Nephron progenitor cell (in vitro differentiated cells): ENCODE data around the gene NDUFS2.
A peak's percentile ranks its signal among the peaks of the same experiment; 100 is the strongest.

Source experiments
- DNase-seq: peaks from one replicate; pipeline ENCODE4 v3.0.0; 2021
- H3K27ac Mint-ChIP-seq: 2 replicates; pipeline ENCODE4 v1.8.0; 2021; ENCODE audit warnings: mild to moderate bottlenecking, moderate library complexity, mixed read lengths
- H3K27me3 Mint-ChIP-seq: 2 replicates; pipeline ENCODE4 v1.8.0; 2021; ENCODE audit warnings: mild to moderate bottlenecking, low read depth, mixed read lengths; ENCODE audit not compliant: poor library complexity
- H3K36me3 Mint-ChIP-seq: 2 replicates; pipeline ENCODE4 v1.8.0; 2021; ENCODE audit warnings: low read depth, mixed read lengths
- H3K4me1 Mint-ChIP-seq: 2 replicates; pipeline ENCODE4 v1.8.0; 2021; ENCODE audit warnings: mixed read lengths
- H3K4me3 Mint-ChIP-seq: 2 replicates; pipeline ENCODE4 v1.8.0; 2021; ENCODE audit warnings: mild to moderate bottlenecking, moderate library complexity, mixed read lengths
- H3K9me3 Mint-ChIP-seq: 2 replicates; pipeline ENCODE4 v1.8.0; 2021; ENCODE audit warnings: mild to moderate bottlenecking, moderate library complexity, mixed read lengths
- TF ChIP-seq, protein P1 (sequence below): fragments of 200-600 bp; sonication (generic); IDR thresholded peaks from 2 replicates; pipeline ENCODE4 v1.5.0; 2021; ENCODE audit warnings: antibody characterized with exemption

The NDUFS2 gene

DNA sequence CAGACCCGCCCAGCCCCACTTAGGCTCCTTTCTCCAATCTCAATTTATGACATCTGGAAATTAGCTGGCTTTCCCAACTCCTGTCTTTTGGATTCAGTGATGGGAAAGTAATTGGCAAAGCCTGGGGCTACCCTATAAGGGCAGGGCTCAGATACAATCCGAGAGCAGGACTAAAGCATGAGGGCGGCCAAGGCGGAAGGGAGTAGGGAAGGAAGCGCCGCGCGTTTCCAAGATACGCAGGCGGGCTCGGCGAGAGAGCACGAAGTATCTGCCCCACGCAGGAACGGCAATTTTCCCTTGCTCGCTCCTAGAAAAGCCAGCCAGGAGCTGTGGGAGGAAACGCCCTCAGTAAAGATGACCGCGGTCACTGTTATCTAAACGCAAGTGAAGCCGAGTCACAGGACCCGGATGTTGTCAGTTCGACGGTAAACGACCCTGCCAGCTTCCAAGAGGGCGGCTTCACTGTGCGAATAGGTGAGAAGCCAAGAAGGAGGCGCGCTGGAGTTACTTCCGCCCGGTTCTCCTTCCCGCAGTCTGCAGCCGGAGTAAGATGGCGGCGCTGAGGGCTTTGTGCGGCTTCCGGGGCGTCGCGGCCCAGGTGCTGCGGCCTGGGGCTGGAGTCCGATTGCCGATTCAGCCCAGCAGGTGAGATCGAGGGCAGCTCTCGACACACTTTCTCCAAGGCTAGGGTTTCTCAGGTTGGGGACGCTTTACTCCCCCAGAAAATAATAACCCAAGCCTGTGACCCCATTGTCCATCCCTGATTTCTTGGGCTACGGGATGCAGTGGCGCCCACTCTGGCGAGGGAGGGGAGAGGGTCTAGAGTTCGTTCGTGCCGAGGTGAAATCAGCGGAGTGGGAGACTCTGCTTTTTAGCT is at the start of gene NDUFS2:
NDUFS2 (plus strand) TSS at position 532 of the 877 bp plus-strand sequence; CDS start at position 551, 19 bp downstream.
- Mint-ChIP-seq H3K4me3 (peak within 1 kb of the TSS; percentile 91), H3K27me3 (peaks cover 3% of the 10 kb centered on the region), H3K9me3 (no peaks in the 10 kb centered on the region), H3K4me1 (peaks cover 74% of the 10 kb centered on the region), H3K27ac (peak within 1 kb of the TSS; percentile 97), H3K36me3 (peaks cover 30% of the 10 kb centered on the region)
- DNase-seq = peak; percentile 92
- TF ChIP-seq, protein P1, sequence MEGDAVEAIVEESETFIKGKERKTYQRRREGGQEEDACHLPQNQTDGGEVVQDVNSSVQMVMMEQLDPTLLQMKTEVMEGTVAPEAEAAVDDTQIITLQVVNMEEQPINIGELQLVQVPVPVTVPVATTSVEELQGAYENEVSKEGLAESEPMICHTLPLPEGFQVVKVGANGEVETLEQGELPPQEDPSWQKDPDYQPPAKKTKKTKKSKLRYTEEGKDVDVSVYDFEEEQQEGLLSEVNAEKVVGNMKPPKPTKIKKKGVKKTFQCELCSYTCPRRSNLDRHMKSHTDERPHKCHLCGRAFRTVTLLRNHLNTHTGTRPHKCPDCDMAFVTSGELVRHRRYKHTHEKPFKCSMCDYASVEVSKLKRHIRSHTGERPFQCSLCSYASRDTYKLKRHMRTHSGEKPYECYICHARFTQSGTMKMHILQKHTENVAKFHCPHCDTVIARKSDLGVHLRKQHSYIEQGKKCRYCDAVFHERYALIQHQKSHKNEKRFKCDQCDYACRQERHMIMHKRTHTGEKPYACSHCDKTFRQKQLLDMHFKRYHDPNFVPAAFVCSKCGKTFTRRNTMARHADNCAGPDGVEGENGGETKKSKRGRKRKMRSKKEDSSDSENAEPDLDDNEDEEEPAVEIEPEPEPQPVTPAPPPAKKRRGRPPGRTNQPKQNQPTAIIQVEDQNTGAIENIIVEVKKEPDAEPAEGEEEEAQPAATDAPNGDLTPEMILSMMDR = peak; percentile 10

DNA sequence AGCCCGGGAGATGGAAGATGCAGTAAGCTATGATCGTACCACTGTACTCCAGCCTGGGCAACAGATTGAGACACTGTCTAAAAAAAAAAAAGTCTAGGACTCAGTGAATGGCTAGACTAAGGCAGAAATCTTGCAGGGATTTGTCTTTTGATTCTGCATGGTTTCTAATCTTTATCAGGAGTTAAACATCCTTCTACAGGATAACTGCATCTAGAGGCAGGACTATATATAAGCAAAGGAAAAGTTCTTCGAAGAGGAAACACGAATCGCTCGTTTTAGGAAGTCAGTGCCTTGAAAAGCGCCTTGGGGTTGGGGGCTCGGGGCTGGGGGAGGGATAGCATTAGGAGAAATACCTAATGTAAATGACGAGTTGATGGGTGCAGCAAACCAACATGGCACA is 49.0 kb upstream of the NDUFS2 start:
- TF ChIP-seq, protein P1 = no peak
- Mint-ChIP-seq H3K27ac (no peak overlapping the region), H3K4me3 (peak overlapping the region; percentile 100), H3K36me3 (peaks cover 31% of the 10 kb centered on the region), H3K27me3 (no peaks in the 10 kb centered on the region), H3K4me1 (peaks cover 41% of the 10 kb centered on the region), H3K9me3 (no peaks in the 10 kb centered on the region)
- DNase-seq = no peak

DNA sequence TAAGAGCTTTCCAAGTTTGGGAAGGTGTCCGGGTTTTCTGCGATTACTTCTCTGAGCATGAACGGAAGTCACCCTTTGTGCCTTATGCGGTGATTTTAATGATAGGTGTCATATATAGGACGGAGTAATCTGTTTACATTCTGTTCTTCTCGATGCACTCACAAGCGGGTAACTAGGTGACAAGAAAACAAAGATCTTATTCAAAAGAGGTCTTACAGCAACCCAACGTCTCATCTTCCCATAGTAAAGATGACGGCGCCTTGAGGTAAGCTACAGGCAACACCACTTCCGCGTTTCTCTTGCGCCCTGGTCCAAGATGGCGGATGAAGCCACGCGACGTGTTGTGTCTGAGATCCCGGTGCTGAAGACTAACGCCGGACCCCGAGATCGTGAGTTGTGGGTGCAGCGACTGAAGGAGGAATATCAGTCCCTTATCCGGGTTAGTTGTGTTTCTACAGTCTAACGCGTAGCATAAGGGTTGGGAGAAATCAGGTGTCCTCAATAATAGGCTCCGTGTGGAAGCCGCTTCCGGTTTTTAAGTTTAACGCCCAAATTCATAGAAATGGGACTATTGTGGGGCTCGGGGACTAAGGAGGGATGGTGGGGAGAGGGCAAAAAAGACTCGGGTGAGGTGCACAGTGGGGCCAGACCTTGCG is 48.4 kb upstream of the NDUFS2 start, which contains the start of gene UFC1:
UFC1 (plus strand) TSS at position 297 of the 656 bp plus-strand sequence; CDS start at position 317, 20 bp downstream.
- DNase-seq = peak; percentile 66
- peaks cover 47% of the 10 kb centered on the region for H3K4me1 Mint-ChIP-seq

DNA sequence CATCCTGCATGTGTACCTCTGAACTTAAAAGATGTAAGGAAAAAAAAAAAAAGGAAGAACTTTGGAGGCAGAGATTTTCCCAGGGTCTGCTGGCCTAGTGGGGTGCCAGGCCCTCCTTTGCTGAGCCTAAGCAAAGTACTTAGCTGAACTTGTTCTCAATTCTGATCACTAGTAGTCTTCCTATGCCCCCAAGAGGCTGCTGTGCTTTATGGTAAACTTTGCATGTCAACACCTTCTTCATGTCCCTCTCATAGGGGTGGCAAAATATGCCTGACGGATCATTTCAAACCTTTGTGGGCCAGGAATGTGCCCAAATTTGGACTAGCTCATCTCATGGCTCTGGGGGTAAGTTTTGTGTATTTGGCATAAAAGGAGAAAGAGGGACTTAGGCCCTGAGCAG is 44.3 kb upstream of the NDUFS2 start:
- peaks cover 50% of the 10 kb centered on the region for H3K36me3 Mint-ChIP-seq
- TF ChIP-seq, protein P1 = no peak
- H3K27me3 Mint-ChIP-seq = peaks cover 2% of the 10 kb centered on the region
- no peaks in the 10 kb centered on the region for H3K9me3 Mint-ChIP-seq
- DNase-seq = no peak
- peaks cover 77% of the 10 kb centered on the region for H3K4me1 Mint-ChIP-seq
- H3K4me3 Mint-ChIP-seq = no peak overlapping the region
- H3K27ac Mint-ChIP-seq = peak overlapping the region; percentile 91

More for the DNA sequence above, 48.4 kb upstream of the NDUFS2 start, which contains the start of gene UFC1:
- no peaks in the 10 kb centered on the region for H3K27me3 Mint-ChIP-seq
- TF ChIP-seq, protein P1 = no peak
- peak within 1 kb of the TSS; percentile 100 for H3K27ac Mint-ChIP-seq
- H3K36me3 Mint-ChIP-seq = peaks cover 35% of the 10 kb centered on the region
- H3K9me3 Mint-ChIP-seq = no peaks in the 10 kb centered on the region
- peak within 1 kb of the TSS; percentile 100 for H3K4me3 Mint-ChIP-seq

DNA sequence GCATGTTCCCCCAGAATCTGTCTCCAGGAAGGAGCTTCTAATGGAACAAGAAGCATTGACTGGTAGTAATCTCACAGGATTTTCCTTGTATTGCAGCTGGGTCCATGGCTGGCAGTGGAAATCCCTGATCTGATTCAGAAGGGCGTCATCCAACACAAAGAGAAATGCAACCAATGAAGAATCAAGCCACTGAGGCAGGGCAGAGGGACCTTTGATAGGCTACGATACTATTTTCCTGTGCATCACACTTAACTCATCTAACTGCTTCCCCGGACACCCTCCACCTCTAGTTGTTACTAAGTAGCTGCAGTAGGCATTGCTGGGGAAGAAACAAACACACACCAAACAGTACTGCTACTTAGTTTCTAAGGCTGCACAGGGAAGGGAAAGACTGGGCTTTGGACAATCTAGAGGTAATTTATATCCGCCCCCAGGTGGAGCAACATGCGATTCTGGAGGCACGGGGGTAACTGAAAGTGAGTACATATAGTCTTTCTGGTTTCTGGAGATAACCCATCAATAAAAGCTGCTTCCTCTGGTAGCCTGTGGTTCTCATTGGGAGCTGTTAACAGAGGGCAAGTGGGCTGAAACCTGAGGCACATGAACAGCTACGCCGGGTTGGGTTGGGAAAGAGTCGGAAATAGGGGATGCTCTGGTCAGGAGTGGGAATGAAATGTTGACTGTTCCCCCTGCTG is 43.7 kb upstream of the NDUFS2 start:
- Mint-ChIP-seq H3K36me3 (peaks cover 56% of the 10 kb centered on the region), H3K27ac (peak overlapping the region; percentile 98), H3K4me1 (peaks cover 75% of the 10 kb centered on the region), H3K9me3 (no peaks in the 10 kb centered on the region), H3K4me3 (peak overlapping the region; percentile 89), H3K27me3 (peaks cover 2% of the 10 kb centered on the region)
- DNase-seq = no peak
- TF ChIP-seq, protein P1 = no peak
